ENCODE measurements around the gene USP54.

Gene USP54

DNA sequence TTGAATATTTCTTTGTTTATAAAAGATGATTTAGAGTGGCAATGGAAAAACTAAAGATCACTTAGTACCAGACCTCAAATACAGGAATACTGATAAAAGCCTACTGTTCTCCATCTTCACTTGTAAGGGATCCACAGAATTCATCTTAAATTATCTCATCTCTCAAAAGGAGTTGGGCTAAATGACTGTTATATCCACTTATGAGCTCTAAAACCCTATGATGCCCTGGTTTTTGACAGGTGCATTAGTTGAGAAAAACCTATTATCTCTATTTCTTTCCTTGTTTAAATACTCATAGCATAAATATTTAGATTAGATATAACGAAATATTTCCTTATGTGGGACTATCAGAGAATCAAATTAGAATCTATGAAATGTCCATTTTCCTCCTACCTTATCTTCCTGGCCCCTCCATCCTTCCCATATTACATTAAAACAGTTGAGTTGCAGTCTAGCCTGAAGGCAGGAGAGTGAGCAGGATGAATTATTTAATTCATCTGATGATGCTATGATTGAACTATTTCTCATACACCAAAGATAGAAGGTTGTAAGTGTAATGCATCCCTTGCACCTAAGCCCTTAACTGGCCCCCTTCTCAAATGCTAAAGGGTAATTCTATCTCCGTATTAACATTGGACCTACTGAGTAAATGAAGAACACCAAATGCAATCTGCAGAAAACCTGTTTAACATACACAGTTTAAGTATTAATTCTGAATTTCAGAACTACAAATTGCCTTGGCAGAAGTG is 125.0 kb downstream of the USP54 start:
- DNase-seq (ENCODE audit: low read depth in 2 of 2), result no peak

DNA sequence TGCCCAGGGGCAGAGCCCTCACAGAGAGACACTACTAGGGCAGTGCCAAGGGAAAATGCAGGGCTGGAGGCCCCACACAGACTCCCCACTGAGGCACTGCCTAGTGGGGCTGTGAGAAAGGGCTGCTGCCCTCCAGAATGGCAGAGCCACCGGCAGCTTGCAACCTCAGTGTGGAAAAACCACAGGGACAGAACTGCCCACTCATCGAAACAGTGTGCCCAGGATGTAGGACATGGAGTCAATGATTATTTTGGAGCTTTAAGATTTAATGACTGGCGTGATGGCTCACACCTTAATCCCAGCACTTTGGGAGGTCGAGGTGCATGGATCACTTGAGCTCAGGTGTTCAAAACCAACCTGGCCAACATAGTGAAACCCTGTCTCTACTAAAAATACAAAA is 130.2 kb downstream of the USP54 start:
- no peak for DNase-seq (ENCODE audit: low read depth in 2 of 2)

DNA sequence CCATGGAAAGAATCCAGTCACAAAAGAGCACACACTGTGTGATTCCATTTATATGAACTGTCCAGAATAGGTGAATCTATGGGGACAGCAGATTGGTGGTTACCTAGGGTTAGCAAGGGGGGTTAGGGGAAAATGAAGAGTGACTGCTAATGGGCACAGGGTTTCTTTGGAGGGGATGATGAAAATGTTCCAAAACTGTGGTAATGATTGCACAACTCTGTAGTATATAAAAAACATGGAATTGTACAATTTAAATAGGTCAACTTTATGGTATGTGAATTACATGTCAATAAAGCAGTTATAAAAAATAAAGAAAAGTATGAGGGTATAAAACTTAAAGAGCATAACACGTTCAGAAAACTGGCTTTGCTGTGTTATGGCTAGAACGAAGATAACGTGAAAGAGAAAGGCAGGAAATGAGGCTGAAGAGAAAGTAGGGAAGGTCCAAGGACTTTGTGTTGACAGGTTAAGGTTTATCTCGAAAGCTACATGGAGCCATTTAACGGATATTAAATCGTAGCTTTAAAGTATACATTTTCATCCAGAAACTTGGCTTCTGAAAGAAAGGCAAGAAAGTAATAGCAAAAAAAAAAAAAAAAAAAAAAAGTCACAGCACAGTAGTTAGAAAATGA is 131.3 kb downstream of the USP54 start:
- DNase-seq (ENCODE audit: low read depth in 2 of 2), result no peak

DNA sequence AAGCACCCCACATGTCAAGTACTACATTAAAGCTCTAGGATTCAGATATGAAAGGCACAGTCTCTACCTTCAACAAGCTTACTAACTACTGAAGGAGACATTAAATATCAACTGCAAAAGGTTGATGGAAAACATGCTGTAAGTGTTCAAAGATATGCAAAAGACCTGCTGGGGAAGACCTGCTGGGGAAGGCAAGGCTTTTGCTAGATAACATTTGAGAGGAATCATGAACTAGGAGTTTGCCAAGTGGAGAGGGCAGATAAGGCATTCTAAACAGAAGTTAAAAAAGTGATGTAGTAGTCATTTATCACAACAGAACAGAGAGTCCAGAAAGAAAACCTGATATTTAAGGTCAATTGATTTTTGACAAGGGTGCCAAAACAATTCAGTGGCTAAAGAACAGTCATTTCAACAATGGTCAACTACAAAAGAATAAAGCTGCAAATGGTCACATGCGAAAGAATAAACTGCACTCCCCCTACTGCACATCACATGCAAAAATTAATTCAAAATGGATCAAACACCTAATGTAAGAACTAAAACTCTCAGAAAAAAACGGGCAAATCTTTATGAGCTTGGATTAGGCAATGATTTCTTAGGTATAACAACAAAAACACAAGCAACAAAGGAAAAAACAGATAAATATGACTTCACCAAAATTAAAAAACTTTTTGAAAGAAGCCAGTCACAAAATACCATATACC is 134.8 kb downstream of the USP54 start:
- DNase-seq (ENCODE audit: low read depth in 2 of 2), result no peak

DNA sequence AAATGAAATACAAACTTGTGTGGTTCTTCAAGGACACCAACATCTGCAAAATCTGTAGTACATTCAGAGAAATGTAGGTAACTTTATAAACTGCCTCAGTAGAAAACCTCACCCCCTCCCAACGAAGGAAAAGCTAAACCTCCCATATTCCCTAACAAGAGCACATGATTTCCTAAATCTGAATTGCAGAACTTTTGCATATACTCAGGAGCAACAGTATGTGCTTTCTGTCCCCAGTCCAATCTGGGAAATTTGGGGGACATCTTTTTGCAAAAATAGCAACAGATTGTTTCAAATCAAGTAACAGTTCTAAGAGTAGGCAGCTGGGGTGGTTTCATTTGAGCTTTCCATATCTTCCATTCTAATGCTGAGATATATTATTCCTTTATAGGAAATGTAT is 142.0 kb downstream of the USP54 start:
- DNase-seq (ENCODE audit: low read depth in 2 of 2), result no peak

DNA sequence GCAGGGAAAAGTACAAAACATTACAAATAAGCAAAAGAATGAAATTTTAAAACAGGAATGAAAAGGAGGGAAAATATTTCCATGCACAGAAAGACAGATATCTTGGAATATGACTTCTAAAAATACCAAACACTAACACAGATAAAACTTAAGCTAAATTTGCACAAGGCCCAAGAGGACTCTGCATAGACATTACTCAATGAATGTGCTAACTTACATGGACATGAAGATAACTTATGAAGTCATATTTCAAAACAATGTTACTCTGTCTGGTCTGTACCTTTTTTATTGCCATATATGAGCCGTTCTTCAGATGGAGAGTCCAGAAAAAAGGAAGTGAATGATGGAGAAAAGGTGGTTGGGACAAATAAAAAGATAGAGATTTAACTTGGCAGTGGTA is 142.8 kb downstream of the USP54 start:
- DNase-seq (ENCODE audit: low read depth in 2 of 2), result no peak

Measured in activated CD8-positive, alpha-beta memory T cell treated with anti-CD3 and anti-CD28 coated beads for 4 hours (primary cell).